Choroid plexus epithelial cell (primary cell): ENCODE results near the gene FMN1.
A peak's percentile ranks its signal among the peaks of the same experiment; 100 is the strongest.

Source experiments
- DNase-seq: peaks from one replicate; pipeline ENCODE4 v3.0.0-alpha.2; 2010; ENCODE audit warnings: low read depth
- H3K4me3 ChIP-seq: 2 replicates; pipeline ENCODE4 v1.5.1; 2011; ENCODE audit warnings: low read depth, mild to moderate bottlenecking, control low read depth, low read length, moderate library complexity
- TF ChIP-seq, protein P1 (sequence below): conservative IDR thresholded peaks from 2 replicates; pipeline ENCODE4 v1.5.1; 2011; ENCODE audit warnings: low read depth, mild to moderate bottlenecking, control low read depth, inconsistent platforms, low read length, moderate library complexity

Gene FMN1

DNA sequence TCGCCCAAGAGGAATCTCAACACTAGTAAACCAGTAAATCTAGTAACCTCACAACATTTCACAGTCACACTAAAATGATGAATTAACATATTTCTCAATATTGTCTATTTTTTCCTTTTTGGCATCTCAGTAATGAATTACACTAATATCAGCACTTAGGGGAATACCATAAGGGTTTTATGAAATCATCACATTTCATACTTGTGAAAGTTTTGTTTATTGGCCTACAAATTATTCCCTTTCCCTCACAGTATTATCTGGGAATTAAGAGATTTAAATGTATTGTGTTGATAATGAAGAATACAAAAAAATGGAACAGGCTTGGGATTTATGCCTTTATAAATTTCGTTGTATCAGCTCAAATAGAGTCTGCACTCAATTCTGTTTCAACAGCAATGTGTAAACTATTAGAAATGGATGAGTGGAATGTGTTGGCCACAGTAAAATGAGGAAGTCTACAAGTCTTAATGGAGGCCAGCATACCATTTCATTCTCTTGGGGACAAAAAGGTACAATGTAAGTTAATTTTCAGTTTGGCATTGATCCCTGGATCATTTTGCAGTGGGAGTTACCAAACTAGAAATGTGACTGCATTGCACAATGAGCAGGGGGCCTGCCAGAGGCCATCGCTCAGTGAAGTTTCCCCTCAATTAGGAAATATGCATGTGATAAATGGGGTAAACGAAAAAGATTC is 195.4 kb downstream of the FMN1 start:
- no peak overlapping the region for H3K4me3 ChIP-seq
- TF ChIP-seq, protein P1, sequence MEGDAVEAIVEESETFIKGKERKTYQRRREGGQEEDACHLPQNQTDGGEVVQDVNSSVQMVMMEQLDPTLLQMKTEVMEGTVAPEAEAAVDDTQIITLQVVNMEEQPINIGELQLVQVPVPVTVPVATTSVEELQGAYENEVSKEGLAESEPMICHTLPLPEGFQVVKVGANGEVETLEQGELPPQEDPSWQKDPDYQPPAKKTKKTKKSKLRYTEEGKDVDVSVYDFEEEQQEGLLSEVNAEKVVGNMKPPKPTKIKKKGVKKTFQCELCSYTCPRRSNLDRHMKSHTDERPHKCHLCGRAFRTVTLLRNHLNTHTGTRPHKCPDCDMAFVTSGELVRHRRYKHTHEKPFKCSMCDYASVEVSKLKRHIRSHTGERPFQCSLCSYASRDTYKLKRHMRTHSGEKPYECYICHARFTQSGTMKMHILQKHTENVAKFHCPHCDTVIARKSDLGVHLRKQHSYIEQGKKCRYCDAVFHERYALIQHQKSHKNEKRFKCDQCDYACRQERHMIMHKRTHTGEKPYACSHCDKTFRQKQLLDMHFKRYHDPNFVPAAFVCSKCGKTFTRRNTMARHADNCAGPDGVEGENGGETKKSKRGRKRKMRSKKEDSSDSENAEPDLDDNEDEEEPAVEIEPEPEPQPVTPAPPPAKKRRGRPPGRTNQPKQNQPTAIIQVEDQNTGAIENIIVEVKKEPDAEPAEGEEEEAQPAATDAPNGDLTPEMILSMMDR, result no peak
- DNase-seq, result no peak

DNA sequence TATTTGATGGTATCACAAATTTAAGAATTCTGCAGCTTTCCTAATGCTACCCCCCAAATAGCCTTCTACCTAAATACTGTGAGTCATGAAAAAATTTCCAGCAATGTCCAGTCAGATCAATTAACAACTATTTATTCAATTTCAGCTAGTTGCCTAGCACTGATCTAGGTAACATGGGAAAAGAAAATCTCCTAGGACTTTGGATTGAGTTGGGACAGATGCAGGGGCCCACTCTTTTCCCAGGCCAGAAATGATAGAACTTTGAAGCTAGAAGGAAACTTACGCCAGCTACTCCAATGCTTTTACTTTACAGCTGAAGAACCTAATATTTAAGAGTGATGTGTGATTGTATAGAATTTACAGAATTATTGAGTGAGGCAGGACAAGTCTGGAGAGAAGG is 196.3 kb downstream of the FMN1 start:
- no peak for DNase-seq
- TF ChIP-seq, protein P1, result no peak
- no peak overlapping the region for H3K4me3 ChIP-seq

DNA sequence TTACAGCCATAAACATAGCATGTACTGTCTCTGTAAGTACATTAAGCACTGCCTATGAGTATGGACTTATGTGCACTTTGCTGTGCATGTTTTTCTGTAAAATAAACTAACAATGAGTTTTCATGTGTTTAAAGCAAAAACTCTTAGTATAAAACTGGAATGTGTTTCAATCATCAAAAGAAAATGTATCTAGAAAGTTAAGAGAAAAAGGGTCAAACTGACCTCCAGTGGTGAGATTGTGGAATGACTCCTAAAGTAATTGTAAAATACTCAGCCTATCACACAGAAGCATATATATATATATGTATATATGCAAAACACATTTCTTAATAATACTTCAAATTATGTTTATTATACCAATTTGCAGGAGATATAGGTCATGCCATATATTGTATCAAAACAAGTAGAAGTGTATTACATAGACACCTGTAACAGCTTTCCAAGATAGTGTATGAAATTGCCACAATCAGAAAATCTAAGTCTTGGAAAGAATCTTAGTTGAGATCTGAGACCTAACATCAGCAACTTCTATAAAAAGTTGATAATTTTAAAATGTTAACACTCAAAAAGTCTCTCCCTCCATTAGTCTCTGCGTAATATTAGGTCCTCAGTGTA is 199.6 kb downstream of the FMN1 start:
- H3K4me3 ChIP-seq, result no peak overlapping the region
- TF ChIP-seq, protein P1, result peak; percentile 62
- DNase-seq, result peak; percentile 83

DNA sequence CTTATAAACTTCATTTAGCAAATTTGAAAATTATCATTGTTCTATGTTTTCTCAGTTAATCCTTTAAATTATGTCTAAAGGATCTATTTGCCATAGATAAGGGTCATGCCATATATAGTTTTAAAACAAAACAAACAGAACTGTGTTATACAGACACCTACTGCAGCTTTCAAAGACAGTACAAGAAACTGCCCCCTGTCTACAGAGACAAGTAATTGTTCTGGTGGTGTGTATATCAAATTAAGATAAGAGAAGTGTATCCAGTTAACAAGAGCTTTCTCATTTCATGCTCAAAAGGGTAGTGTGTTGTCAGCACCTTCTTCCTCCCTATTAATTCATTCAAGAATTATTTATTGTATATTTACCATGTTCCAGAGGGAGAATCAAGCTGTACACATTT is 201.2 kb downstream of the FMN1 start:
- DNase-seq, result peak; percentile 60
- H3K4me3 ChIP-seq, result no peak overlapping the region
- TF ChIP-seq, protein P1, result peak; percentile 59

DNA sequence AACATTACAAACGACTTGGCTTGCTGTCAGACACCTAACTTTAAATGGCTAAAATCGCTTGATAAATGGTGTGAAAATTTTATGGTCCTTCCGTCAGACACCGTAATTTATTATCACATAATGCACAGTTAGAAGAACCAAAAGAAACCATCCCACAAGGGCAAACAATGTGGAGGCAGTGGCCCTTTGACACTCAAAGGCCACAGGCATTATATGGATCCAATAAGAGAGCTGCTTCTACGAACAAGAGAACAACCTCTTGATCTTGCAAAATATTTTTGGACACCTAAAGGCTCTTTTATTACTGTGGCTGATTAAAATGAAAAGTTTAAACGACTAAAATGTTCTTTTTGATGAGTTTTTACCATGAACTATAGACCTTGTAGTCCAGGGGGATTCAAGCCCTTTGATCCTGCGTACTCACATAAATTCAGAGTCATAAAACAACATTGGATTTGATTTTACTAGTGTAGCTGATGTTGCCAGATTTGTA is 202.8 kb downstream of the FMN1 start:
- TF ChIP-seq, protein P1, result no peak
- H3K4me3 ChIP-seq, result no peak overlapping the region
- DNase-seq, result no peak

DNA sequence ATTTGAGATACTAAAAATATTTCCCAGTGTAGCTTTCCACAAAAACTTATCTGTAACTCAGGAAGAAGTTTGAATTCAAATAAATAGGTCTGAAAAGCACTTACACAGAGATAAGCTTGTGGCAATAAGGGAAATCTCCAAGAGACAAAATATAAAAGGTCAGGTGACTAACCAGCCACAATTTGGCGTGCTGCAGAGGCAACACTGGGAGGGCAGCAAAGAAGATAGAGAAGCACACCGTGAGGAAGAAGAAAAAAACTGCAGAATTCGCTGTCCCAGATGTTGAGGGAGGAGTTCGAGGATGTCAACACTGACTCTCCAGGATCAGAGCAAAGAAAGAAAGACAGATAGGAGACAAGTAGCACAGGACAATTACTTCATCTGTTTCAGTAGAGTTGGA is 204.4 kb downstream of the FMN1 start:
- no peak overlapping the region for H3K4me3 ChIP-seq
- TF ChIP-seq, protein P1, result no peak

DNA sequence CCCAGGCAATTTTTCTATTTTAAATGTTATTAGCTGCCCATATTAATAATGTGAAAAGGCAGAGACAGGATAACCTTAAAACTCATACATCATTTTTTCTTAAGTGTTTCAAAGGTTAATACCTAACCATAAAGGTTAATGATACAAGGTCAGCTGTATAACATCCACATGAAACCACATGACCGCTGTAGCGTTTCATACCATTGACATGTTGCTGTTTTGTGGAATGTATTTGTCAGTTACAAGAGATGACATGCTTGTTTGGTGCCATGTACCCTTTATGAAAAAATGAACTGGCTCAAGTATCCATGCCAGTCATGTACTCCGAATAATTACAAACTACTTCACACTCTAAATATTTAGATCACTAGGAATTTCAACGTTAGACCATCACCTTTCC is 207.4 kb downstream of the FMN1 start:
- no peak overlapping the region for H3K4me3 ChIP-seq
- TF ChIP-seq, protein P1, result no peak
- no peak for DNase-seq

More for the DNA sequence above, 204.4 kb downstream of the FMN1 start:
- peak; percentile 57 for DNase-seq
